Fibroblast of the aortic adventitia (primary cell): ENCODE results near the gene ZNF385B. TPM values are rescaled to one million over a fixed set of nuclear protein-coding genes. Genes with fewer than 3 reads are reported as not detected.

Experiments
- DNase-seq: peaks from one replicate; pipeline ENCODE4 v3.0.0-alpha.2; 2010; ENCODE audit warnings: low read depth
- H3K4me3 ChIP-seq: 2 replicates; pipeline ENCODE4 v1.5.1; 2011; ENCODE audit warnings: low read depth, mild to moderate bottlenecking, control low read depth, low read length, moderate library complexity
- CTCF ChIP-seq: IDR thresholded peaks from 2 replicates; pipeline ENCODE4 v1.5.1; 2011; ENCODE audit warnings: mild to moderate bottlenecking, low read length, control low read depth, inconsistent platforms; ENCODE audit not compliant: insufficient read depth
- total RNA-seq: library from RNA; depleted of rRNA; stranded (reverse); fragments of >200 nt; gene quantifications from 2 replicates; pipeline ENCODE4 v1.2.3, GENCODE V29; 2012; ENCODE audit warnings: low replicate concordance

The ZNF385B gene
- total RNA-seq, 1 donor = 4.8 TPM

DNA sequence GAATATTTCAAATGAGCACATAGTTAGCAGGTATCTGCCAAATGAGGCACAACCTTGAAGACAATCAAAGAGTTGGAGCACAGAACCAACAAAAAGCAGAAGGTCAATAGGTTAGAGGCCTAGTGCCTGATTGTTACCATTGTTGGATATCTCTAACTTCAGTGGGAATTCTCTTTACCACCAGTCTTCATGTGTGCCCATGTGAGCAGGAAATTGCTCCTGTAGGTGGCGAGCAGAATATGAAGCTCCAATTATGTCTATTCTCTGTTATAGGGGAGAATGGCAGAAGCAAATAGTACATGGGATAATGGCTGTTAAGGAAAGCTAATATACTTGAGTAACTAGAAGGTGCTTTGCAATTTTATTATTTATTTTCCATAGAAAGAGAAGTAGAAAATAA lies 14.9 kb upstream of the ZNF385B start:
- no peak for TF ChIP-seq CTCF
- no peak for DNase-seq
- H3K4me3 ChIP-seq = no peak overlapping the region

- no peak for TF ChIP-seq CTCF
- no peak overlapping the region for H3K4me3 ChIP-seq
- DNase-seq = no peak
Measured at GRCh38 chr2:179875864-179876263, 14.5 kb upstream of the ZNF385B start.

GRCh38 chr2:179862898-179863458 lies 1.6 kb upstream of the ZNF385B start:
- DNase-seq = no peak
- TF ChIP-seq CTCF = no peak
- no peak overlapping the region for H3K4me3 ChIP-seq

DNA sequence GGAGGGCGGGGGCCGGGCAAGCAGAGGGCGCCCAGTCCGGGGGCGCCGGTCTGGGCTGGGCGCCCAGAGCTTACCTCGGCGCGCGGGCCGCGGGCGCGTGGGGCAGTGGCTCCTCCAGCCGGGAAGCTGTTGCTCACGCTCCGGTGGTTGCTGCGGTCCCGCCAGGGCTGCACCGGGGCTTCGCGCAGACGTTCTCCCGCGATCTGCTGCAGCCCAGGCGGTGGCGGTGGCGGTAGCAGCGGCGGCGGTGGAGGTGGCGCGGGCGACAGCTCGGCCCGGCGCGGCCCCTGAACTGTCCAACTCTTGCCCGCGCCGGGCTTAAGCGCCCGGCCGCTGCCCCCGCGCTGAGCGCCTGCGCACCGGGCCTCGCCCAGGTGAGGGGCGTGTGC lies 391 bp downstream of the ZNF385B start:
- TF ChIP-seq CTCF = no peak
- no peak for DNase-seq
- peak overlapping the region; percentile 68 for H3K4me3 ChIP-seq

- H3K4me3 ChIP-seq = peak overlapping the region; percentile 68
- DNase-seq = no peak
- no peak for TF ChIP-seq CTCF
Measured at GRCh38 chr2:179860255-179861026, 971 bp downstream of the ZNF385B start.

DNA sequence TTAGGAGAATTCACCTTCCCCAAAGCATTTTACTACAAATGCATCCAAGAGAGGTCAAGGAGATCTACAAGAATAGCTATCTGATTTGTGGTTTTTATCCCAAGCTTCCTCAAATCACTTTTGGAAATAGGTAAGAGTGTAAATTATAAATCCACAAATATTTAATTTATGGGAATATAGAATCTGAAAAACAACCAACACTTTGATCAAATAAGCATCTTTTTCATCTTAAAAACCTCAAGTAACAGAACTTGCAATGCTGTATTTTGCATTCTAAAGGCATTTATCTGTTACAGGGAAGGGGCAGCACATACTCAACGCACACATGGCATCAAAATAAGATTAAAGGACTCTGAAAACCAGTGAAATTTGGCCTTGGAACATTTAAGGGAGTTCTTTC lies 1.9 kb downstream of the ZNF385B start:
- no peak for TF ChIP-seq CTCF
- DNase-seq = no peak
- H3K4me3 ChIP-seq = no peak overlapping the region
